ENCODE measurements around the gene PIEZO2.
"Not testable (repeated sequence)": the region's sequence is repeated elsewhere in the genome, so short reads cannot be mapped to it uniquely, and the experiment has no call there.

The PIEZO2 gene

DNA sequence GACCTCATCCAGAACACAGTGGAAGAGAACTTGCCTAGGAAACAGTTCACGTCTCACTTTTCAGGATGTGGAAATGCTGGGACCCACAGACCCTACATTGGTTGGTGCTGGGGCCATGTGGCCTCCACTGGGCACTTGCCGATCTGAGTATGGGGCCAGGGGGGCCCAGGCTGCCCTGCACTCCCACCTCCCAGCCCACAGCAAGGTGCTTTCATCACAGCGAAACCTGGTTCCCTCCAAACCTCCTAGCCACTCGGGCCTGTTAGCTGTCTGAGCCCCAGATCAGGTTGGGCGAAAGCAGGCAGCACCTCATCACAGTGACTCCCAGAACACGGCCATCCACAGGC, 510.9 kb downstream of the PIEZO2 start:
- H3K79me2 ChIP-seq (ENCODE audit: insufficient read depth, low read length); H3K9me3 ChIP-seq (ENCODE audit: low read length); H3K36me3 ChIP-seq (ENCODE audit: insufficient read depth, low read length): not testable (repeated sequence)

DNA sequence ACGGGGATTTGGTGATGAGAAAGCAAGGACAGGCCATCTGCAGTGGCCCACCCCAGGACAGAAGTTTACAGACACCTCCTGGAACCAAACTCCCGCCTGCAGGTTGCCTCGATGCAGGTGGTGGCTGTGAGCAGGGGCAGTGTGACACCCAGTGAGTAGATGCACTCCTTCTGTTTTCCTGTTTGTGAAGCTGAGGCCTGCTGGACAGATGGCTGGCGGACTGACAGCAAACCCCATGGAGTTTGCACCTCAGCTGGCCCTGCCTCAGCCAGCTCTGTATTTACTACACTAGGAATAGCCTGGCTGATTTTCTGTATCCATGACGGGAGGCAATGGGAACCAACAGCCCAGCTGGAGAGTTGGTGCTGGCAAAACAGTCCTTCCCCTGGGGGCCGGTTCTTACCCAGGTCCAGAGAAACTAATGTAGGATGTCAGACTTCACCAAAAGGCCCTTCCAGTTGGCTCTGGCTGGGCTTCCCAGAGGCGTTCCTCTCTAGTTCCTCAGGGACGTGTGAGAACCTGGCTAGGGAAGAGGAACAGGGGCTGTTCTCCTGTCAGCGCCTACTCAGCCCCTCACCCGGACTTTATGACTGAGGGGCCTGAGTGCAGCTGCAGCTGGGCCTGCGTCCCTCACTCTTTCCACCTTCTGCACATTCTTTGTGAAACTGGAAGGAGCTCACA, 511.4 kb downstream of the PIEZO2 start:
- not testable (repeated sequence) for H3K79me2 ChIP-seq (ENCODE audit: insufficient read depth, low read length); H3K4me1 ChIP-seq (ENCODE audit: insufficient read depth, low read length, severe bottlenecking); H2AFZ ChIP-seq (ENCODE audit: low read length); H3K9me2 ChIP-seq (ENCODE audit: low read depth, low read length); H4K20me1 ChIP-seq (ENCODE audit: insufficient read depth, low read length); H3K36me3 ChIP-seq (ENCODE audit: insufficient read depth, low read length); H3F3A ChIP-seq (ENCODE audit: insufficient read depth, low read length); H3K9me3 ChIP-seq (ENCODE audit: low read length); H3K27me3 ChIP-seq (ENCODE audit: insufficient read depth, low read length); H3K4me3 ChIP-seq (ENCODE audit: low read depth, low read length, poor library complexity, severe bottlenecking); H3K9ac ChIP-seq (ENCODE audit: low read length); H3K4me2 ChIP-seq (ENCODE audit: low read length); H3K27ac ChIP-seq (ENCODE audit: low read depth, low read length, poor library complexity, severe bottlenecking)

More for the DNA sequence above, 510.9 kb downstream of the PIEZO2 start:
- not testable (repeated sequence) for H3K9me2 ChIP-seq (ENCODE audit: low read depth, low read length); H3K9ac ChIP-seq (ENCODE audit: low read length); H3F3A ChIP-seq (ENCODE audit: insufficient read depth, low read length); H4K20me1 ChIP-seq (ENCODE audit: insufficient read depth, low read length); H3K27me3 ChIP-seq (ENCODE audit: insufficient read depth, low read length); H3K4me2 ChIP-seq (ENCODE audit: low read length); H2AFZ ChIP-seq (ENCODE audit: low read length); H3K27ac ChIP-seq (ENCODE audit: low read depth, low read length, poor library complexity, severe bottlenecking); H3K4me3 ChIP-seq (ENCODE audit: low read depth, low read length, poor library complexity, severe bottlenecking); H3K4me1 ChIP-seq (ENCODE audit: insufficient read depth, low read length, severe bottlenecking)

DNA sequence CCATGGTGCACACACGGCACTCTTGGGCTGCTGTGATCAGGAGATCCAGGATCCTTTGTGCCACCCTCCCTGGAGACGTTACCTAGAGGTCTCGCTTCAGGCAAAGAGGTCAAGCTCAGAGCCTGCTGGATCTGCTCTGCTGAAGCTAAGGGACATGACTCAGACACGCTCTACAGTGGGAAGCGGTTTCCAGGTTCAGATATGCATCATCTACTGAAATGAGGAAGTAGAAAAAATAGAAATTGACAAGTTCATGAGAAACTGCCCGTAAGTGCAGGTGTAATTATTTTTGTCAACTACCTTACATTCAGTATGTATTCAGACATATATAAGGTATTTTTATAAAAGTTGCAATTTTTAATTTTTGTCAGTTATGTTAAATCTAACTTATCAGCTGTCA, 520.3 kb downstream of the PIEZO2 start:
- H2AFZ ChIP-seq (ENCODE audit: low read length), result not testable (repeated sequence)

DNA sequence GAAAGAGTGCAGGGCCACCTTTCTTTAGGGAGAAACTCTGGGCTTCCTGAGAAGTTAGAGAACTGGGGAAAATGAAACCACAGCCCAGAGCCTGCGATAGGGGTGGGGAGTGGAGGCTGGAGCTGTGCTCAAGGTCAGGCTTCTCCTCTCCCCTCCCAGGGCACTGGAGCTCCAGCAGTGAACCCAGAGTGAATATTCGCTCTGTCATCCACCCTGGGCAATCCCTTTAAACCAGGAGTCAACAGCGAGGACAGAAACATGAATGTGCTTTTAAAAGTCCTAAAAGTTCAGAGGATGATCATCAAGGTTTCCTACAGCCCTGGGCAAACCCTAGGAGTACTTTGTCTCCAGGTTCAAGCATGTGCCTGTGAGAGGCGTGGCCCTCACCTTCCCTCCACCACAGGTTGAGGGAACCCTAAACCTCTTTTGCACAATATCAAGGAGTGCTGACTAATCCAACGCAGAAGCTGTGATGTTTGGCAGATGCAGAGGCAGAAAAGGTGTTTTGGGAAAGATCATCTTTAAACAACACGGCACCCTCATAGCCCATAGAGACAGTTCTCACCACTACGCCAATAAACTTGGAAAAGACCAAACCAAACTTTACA, 522.7 kb downstream of the PIEZO2 start:
- H3K4me1 ChIP-seq (ENCODE audit: insufficient read depth, low read length, severe bottlenecking); H3K9ac ChIP-seq (ENCODE audit: low read length); H2AFZ ChIP-seq (ENCODE audit: low read length); H3K9me2 ChIP-seq (ENCODE audit: low read depth, low read length); H3K4me2 ChIP-seq (ENCODE audit: low read length); H3K4me3 ChIP-seq (ENCODE audit: low read depth, low read length, poor library complexity, severe bottlenecking); H3K79me2 ChIP-seq (ENCODE audit: insufficient read depth, low read length); H3K27ac ChIP-seq (ENCODE audit: low read depth, low read length, poor library complexity, severe bottlenecking); H3K27me3 ChIP-seq (ENCODE audit: insufficient read depth, low read length); H3K36me3 ChIP-seq (ENCODE audit: insufficient read depth, low read length); H3K9me3 ChIP-seq (ENCODE audit: low read length); H3F3A ChIP-seq (ENCODE audit: insufficient read depth, low read length); H4K20me1 ChIP-seq (ENCODE audit: insufficient read depth, low read length): not testable (repeated sequence)

More for the DNA sequence above, 520.3 kb downstream of the PIEZO2 start:
- H3K4me3 ChIP-seq (ENCODE audit: low read depth, low read length, poor library complexity, severe bottlenecking); H3F3A ChIP-seq (ENCODE audit: insufficient read depth, low read length); H3K9me2 ChIP-seq (ENCODE audit: low read depth, low read length); H3K9me3 ChIP-seq (ENCODE audit: low read length); H3K36me3 ChIP-seq (ENCODE audit: insufficient read depth, low read length); H3K79me2 ChIP-seq (ENCODE audit: insufficient read depth, low read length); H3K27ac ChIP-seq (ENCODE audit: low read depth, low read length, poor library complexity, severe bottlenecking); H3K4me2 ChIP-seq (ENCODE audit: low read length); H3K27me3 ChIP-seq (ENCODE audit: insufficient read depth, low read length); H3K4me1 ChIP-seq (ENCODE audit: insufficient read depth, low read length, severe bottlenecking); H4K20me1 ChIP-seq (ENCODE audit: insufficient read depth, low read length); H3K9ac ChIP-seq (ENCODE audit: low read length): not testable (repeated sequence)

DNA sequence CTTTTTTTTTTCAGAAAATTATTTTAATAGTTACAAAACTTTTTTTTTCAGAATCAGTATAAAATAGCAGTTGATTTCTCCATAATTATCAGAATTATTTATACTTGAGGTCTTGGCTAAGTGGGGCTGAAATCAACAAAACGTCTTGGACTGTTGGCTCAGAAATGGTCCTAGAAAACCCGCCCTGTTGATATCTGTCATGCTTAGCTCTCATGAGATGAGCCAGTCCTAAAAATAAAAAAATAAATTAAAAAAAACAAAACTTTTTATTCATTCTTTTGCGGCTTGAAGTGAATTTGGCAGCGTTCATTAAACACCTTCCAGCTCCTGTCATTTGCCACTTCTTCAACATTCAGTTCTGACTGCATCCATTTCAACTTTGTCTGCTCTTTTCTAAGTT, 525.8 kb downstream of the PIEZO2 start:
- not testable (repeated sequence) for H3K36me3 ChIP-seq (ENCODE audit: insufficient read depth, low read length); H3F3A ChIP-seq (ENCODE audit: insufficient read depth, low read length)

DNA sequence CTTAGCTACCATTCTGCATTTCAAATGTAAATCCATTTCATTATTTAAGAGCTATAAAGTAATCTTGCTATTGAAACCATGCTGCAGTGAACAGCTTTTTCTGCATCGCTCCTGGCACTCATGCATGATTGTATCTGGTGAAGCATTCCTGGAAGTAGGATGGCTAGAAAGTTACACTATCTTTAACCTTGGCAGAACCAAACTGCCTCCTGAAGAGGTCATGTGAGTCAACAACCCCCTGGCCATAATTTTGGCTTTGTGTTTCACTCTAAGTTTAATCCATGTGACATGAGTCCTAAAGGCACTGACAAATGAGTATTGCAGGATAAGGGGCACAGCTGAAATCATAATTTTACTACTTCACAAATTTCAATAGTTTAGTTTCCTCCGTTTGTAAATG, 526.4 kb downstream of the PIEZO2 start:
- not testable (repeated sequence) for H3K79me2 ChIP-seq (ENCODE audit: insufficient read depth, low read length); H3K27ac ChIP-seq (ENCODE audit: low read depth, low read length, poor library complexity, severe bottlenecking); H4K20me1 ChIP-seq (ENCODE audit: insufficient read depth, low read length); H3K9me2 ChIP-seq (ENCODE audit: low read depth, low read length); H3K27me3 ChIP-seq (ENCODE audit: insufficient read depth, low read length); H3K9ac ChIP-seq (ENCODE audit: low read length); H3K9me3 ChIP-seq (ENCODE audit: low read length); H3K4me3 ChIP-seq (ENCODE audit: low read depth, low read length, poor library complexity, severe bottlenecking); H3F3A ChIP-seq (ENCODE audit: insufficient read depth, low read length); H2AFZ ChIP-seq (ENCODE audit: low read length); H3K4me1 ChIP-seq (ENCODE audit: insufficient read depth, low read length, severe bottlenecking); H3K36me3 ChIP-seq (ENCODE audit: insufficient read depth, low read length); H3K4me2 ChIP-seq (ENCODE audit: low read length)

More for the DNA sequence above, 525.8 kb downstream of the PIEZO2 start:
- H3K27me3 ChIP-seq (ENCODE audit: insufficient read depth, low read length); H2AFZ ChIP-seq (ENCODE audit: low read length); H3K4me3 ChIP-seq (ENCODE audit: low read depth, low read length, poor library complexity, severe bottlenecking); H3K79me2 ChIP-seq (ENCODE audit: insufficient read depth, low read length); H3K27ac ChIP-seq (ENCODE audit: low read depth, low read length, poor library complexity, severe bottlenecking); H3K4me1 ChIP-seq (ENCODE audit: insufficient read depth, low read length, severe bottlenecking); H3K9me2 ChIP-seq (ENCODE audit: low read depth, low read length); H3K4me2 ChIP-seq (ENCODE audit: low read length); H4K20me1 ChIP-seq (ENCODE audit: insufficient read depth, low read length); H3K9me3 ChIP-seq (ENCODE audit: low read length); H3K9ac ChIP-seq (ENCODE audit: low read length): not testable (repeated sequence)

DNA sequence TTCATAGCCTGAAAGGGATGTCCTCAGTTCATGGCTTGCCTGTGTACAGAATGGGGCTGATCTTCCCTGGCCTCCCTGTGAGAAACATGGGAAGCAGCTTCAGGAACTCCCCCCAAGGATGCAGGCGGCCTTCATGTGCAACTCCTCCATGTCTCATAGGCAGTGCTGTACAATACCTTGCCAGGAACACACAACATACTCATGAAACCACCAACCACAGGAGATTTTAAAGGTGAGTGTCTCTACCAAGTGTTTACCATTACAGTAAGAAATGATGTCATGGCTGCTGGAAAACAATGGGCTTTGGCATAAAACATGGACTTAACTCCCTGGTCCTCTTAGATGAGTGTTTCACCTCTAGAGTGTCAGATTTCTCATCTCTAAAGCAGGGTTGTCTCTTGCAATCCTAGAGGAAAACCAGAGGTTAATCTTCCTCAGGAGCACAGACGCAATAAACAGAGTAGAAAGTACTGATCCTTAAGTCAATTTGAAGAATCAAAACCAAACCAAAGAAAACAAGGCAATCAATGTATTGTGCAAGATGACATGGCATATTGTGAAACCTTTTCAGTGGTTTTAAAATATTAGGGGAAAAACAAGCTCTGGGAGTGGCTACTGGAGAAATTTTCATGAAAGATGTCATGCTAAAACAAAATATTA, 528.6 kb downstream of the PIEZO2 start:
- not testable (repeated sequence) for H3K4me1 ChIP-seq (ENCODE audit: insufficient read depth, low read length, severe bottlenecking); H2AFZ ChIP-seq (ENCODE audit: low read length); H3K27me3 ChIP-seq (ENCODE audit: insufficient read depth, low read length); H3K9ac ChIP-seq (ENCODE audit: low read length); H3K4me3 ChIP-seq (ENCODE audit: low read depth, low read length, poor library complexity, severe bottlenecking); H3K36me3 ChIP-seq (ENCODE audit: insufficient read depth, low read length); H3K9me2 ChIP-seq (ENCODE audit: low read depth, low read length); H3K27ac ChIP-seq (ENCODE audit: low read depth, low read length, poor library complexity, severe bottlenecking); H3K4me2 ChIP-seq (ENCODE audit: low read length); H4K20me1 ChIP-seq (ENCODE audit: insufficient read depth, low read length); H3F3A ChIP-seq (ENCODE audit: insufficient read depth, low read length); H3K79me2 ChIP-seq (ENCODE audit: insufficient read depth, low read length); H3K9me3 ChIP-seq (ENCODE audit: low read length)

Measured in OCI-LY1 (cell line).